ENCODE measurements around the gene BOK.

- TF ChIP-seq POLR2A (IDR thresholded peaks at IDR 0.05) (no peak), EP300 (IDR thresholded peaks at IDR 0.05) (no peak)
Observed at GRCh38 chr2:241560883-241561474, 2.4 kb downstream of the BOK start.
